Measurements from ENCODE around the gene MICALL2.

Gene MICALL2

GRCh38 chr7:1461646-1462375, 2.5 kb upstream of the MICALL2 start:
- no peak overlapping the region for H3K9ac ChIP-seq
- TF ChIP-seq, protein P1, sequence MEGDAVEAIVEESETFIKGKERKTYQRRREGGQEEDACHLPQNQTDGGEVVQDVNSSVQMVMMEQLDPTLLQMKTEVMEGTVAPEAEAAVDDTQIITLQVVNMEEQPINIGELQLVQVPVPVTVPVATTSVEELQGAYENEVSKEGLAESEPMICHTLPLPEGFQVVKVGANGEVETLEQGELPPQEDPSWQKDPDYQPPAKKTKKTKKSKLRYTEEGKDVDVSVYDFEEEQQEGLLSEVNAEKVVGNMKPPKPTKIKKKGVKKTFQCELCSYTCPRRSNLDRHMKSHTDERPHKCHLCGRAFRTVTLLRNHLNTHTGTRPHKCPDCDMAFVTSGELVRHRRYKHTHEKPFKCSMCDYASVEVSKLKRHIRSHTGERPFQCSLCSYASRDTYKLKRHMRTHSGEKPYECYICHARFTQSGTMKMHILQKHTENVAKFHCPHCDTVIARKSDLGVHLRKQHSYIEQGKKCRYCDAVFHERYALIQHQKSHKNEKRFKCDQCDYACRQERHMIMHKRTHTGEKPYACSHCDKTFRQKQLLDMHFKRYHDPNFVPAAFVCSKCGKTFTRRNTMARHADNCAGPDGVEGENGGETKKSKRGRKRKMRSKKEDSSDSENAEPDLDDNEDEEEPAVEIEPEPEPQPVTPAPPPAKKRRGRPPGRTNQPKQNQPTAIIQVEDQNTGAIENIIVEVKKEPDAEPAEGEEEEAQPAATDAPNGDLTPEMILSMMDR (conservative IDR thresholded peaks at IDR 0.05; ENCODE audit: low read depth, low read length) = no peak

GRCh38 chr7:1460821-1461645, 1.8 kb upstream of the MICALL2 start:
- H3K4me3 ChIP-seq (IDR thresholded peaks at IDR 0.05; ENCODE audit: insufficient read depth, low read depth, low read length) = no peak overlapping the region
- H3K4me1 ChIP-seq (ENCODE audit: low read depth, poor library complexity, severe bottlenecking) = peaks cover 14% of the 10 kb centered on the region
- no peak overlapping the region for H3K9ac ChIP-seq
- H3K4me2 ChIP-seq = no peak overlapping the region; the same call in 1 of the 2 replicates
- H3K79me2 ChIP-seq (ENCODE audit: insufficient read depth, low read depth) = no peaks in the 10 kb centered on the region
- no peaks in the 10 kb centered on the region for H3K36me3 ChIP-seq (ENCODE audit: insufficient read depth)
- H2AFZ ChIP-seq (ENCODE audit: low read depth) = no peak overlapping the region
- peaks cover 26% of the 10 kb centered on the region; the same call in 1 of the 2 replicates for H3K27me3 ChIP-seq (ENCODE audit: insufficient read depth, low read depth)
- no peak overlapping the region for H3K27ac ChIP-seq
- H4K20me1 ChIP-seq (ENCODE audit: insufficient read depth) = no peaks in the 10 kb centered on the region
- TF ChIP-seq, protein P1 (conservative IDR thresholded peaks at IDR 0.05; ENCODE audit: low read depth, low read length) = no peak

More at GRCh38 chr7:1461646-1462375, 2.5 kb upstream of the MICALL2 start:
- H3K79me2 ChIP-seq (ENCODE audit: insufficient read depth, low read depth) = no peaks in the 10 kb centered on the region
- no peaks in the 10 kb centered on the region for H3K36me3 ChIP-seq (ENCODE audit: insufficient read depth)
- no peak overlapping the region for H3K4me2 ChIP-seq
- no peak overlapping the region for H2AFZ ChIP-seq (ENCODE audit: low read depth)
- H3K4me1 ChIP-seq (ENCODE audit: low read depth, poor library complexity, severe bottlenecking) = peaks cover 21% of the 10 kb centered on the region
- no peak overlapping the region for H3K4me3 ChIP-seq (IDR thresholded peaks at IDR 0.05; ENCODE audit: insufficient read depth, low read depth, low read length)
- no peak overlapping the region for H3K27ac ChIP-seq
- H3K27me3 ChIP-seq (ENCODE audit: insufficient read depth, low read depth) = peaks cover 19% of the 10 kb centered on the region; the same call in 1 of the 2 replicates
- H4K20me1 ChIP-seq (ENCODE audit: insufficient read depth) = no peaks in the 10 kb centered on the region

- H3K4me1 ChIP-seq (ENCODE audit: low read depth, poor library complexity, severe bottlenecking) = peaks cover 14% of the 10 kb centered on the region
- H3K4me2 ChIP-seq = peak overlapping the region; percentile 83
- peak overlapping the region; percentile 13; the same call in 1 of the 2 replicates for H3K9ac ChIP-seq
- peaks cover 33% of the 10 kb centered on the region; the same call in 1 of the 2 replicates for H3K27me3 ChIP-seq (ENCODE audit: insufficient read depth, low read depth)
- H2AFZ ChIP-seq (ENCODE audit: low read depth) = peak overlapping the region; percentile 72
- H3K4me3 ChIP-seq (IDR thresholded peaks at IDR 0.05; ENCODE audit: insufficient read depth, low read depth, low read length) = no peak overlapping the region
- H4K20me1 ChIP-seq (ENCODE audit: insufficient read depth) = no peaks in the 10 kb centered on the region
- H3K79me2 ChIP-seq (ENCODE audit: insufficient read depth, low read depth) = no peaks in the 10 kb centered on the region
- TF ChIP-seq, protein P1 (conservative IDR thresholded peaks at IDR 0.05; ENCODE audit: low read depth, low read length) = no peak
- no peak overlapping the region for H3K27ac ChIP-seq
- H3K36me3 ChIP-seq (ENCODE audit: insufficient read depth) = no peaks in the 10 kb centered on the region
Observed at GRCh38 chr7:1459920-1460820, 900 bp upstream of the MICALL2 start.

DNA sequence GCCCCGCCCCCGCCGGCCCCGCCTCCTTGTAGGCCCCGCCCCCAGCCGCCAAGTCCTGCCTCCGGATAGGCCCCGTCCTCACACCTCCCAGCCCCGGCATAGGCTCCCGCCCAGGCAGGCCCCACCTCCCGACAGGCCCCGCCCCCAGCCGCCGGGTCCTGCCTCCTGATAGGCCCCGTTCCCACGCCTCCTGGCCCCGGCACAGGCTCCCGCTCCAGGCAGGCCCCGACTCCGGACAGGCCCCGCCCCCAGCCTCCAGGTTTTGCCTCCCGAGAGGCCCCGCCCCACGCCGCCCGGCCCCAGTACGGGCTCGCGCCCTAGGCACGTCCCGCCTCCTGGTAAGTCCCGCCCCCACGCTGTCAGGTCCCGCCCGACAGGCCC, 232 bp upstream of the MICALL2 start:
- Histone ChIP-seq H3K27me3 (ENCODE audit: insufficient read depth, low read depth) (peaks cover 40% of the 10 kb centered on the region; the same call in 1 of the 2 replicates), H3K4me3 (IDR thresholded peaks at IDR 0.05; ENCODE audit: insufficient read depth, low read depth, low read length) (no peak overlapping the region), H3K4me2 (no peak overlapping the region), H2AFZ (ENCODE audit: low read depth) (peak overlapping the region; percentile 90; the same call in 1 of the 2 replicates), H3K79me2 (ENCODE audit: insufficient read depth, low read depth) (no peaks in the 10 kb centered on the region), H3K36me3 (ENCODE audit: insufficient read depth) (no peaks in the 10 kb centered on the region), H3K9ac (no peak overlapping the region), H4K20me1 (ENCODE audit: insufficient read depth) (no peaks in the 10 kb centered on the region), H3K4me1 (ENCODE audit: low read depth, poor library complexity, severe bottlenecking) (peaks cover 14% of the 10 kb centered on the region), H3K27ac (no peak overlapping the region)
- TF ChIP-seq, protein P1 (conservative IDR thresholded peaks at IDR 0.05; ENCODE audit: low read depth, low read length) = no peak

All from KMS-11 (cell line).